Tibial artery (tissue), 4 donors: ENCODE data around the gene GALNT4.

ENCODE experiments used
- DNase-seq, 2 donors: peaks; one replicate each; pipeline ENCODE4 v3.0.0-alpha.2; 2019
- H3K27ac ChIP-seq, 2 donors: fragments of 200-600 bp; sonication (generic) in 1 of 2; 1 replicate in 1 of 2; 2 replicates in 1 of 2; pipeline ENCODE4 v1.5.1; 2018 to 2019; ENCODE audit warnings: mild to moderate bottlenecking in 1 of 2
- H3K27me3 ChIP-seq, 2 donors: fragments of 200-600 bp; sonication (generic) in 1 of 2; one replicate each; pipeline versions ENCODE4 v1.5.1 to v1.6.0; 2016 to 2019
- H3K36me3 ChIP-seq, 3 donors: fragments of 200-600 bp; sonication (generic) in 2 of 3; one replicate each; pipeline ENCODE4 v1.5.1; 2016 to 2019; ENCODE audit warnings: mild to moderate bottlenecking in 2 of 3
- H3K4me1 ChIP-seq, 4 donors: fragments of 200-600 bp; sonication (generic) in 2 of 4; 1 replicate in 3 of 4; 2 replicates in 1 of 4; pipeline ENCODE4 v1.5.1; 2016 to 2019
- H3K4me3 ChIP-seq, 2 donors: fragments of 200-600 bp; sonication (generic) in 1 of 2; 1 replicate in 1 of 2; 2 replicates in 1 of 2; pipeline ENCODE4 v1.5.1; 2018 to 2019; ENCODE audit warnings: mild to moderate bottlenecking in 2 of 2
- H3K9me3 ChIP-seq, 3 donors: fragments of 200-600 bp; sonication (generic) in 1 of 3; one replicate each; pipeline ENCODE4 v1.5.1; 2016 to 2019
- CTCF ChIP-seq, 2 experiments: fragments of 200-600 bp in 1 of 2; fragments of 450-650 bp in 1 of 2; IDR thresholded peaks; one replicate each; pipeline ENCODE4 v1.5.1; 2017 to 2019; ENCODE audit warnings: antibody characterized with exemption in 2 of 2, mild to moderate bottlenecking in 1 of 2, moderate library complexity in 1 of 2
- intact Hi-C: fragments of 100-400 bp; cut with DNase I; formaldehyde crosslinking; loops from one replicate; pipeline ENCODE4 v1.15.0; 2023; ENCODE audit warnings: low total_unique reads

The GALNT4 gene

GRCh38 chr12:89479982-89480381 lies 44.6 kb downstream of the GALNT4 start:
- intact Hi-C loops, result no loop called here
- no peak overlapping the region for H3K4me3 ChIP-seq
- DNase-seq, result no peak

GRCh38 chr12:89477633-89478279 lies 46.8 kb downstream of the GALNT4 start:
- intact Hi-C loops, result no loop called here
- no peaks in the 10 kb centered on the region for H3K27me3 ChIP-seq
- no peak overlapping the region for H3K4me3 ChIP-seq
- no peaks in the 10 kb centered on the region for H3K4me1 ChIP-seq
- no peaks in the 10 kb centered on the region for H3K36me3 ChIP-seq
- DNase-seq, result no peak
- TF ChIP-seq CTCF (IDR thresholded peaks at IDR 0.05), result no peak
- no peaks in the 10 kb centered on the region for H3K9me3 ChIP-seq
- no peak overlapping the region for H3K27ac ChIP-seq

More at GRCh38 chr12:89479982-89480381, 44.6 kb downstream of the GALNT4 start:
- Histone ChIP-seq H3K4me1 (no peaks in the 10 kb centered on the region), H3K36me3 (no peaks in the 10 kb centered on the region), H3K27me3 (no peaks in the 10 kb centered on the region), H3K27ac (no peak overlapping the region), H3K9me3 (no peaks in the 10 kb centered on the region)
- no peak for TF ChIP-seq CTCF (IDR thresholded peaks at IDR 0.05)

GRCh38 chr12:89476904-89477595 lies 47.5 kb downstream of the GALNT4 start:
- no peaks in the 10 kb centered on the region for H3K36me3 ChIP-seq
- no peaks in the 10 kb centered on the region for H3K27me3 ChIP-seq
- intact Hi-C loops, result no loop called here
- no peak overlapping the region for H3K4me3 ChIP-seq
- H3K4me1 ChIP-seq, result no peaks in the 10 kb centered on the region
- H3K9me3 ChIP-seq, result no peaks in the 10 kb centered on the region
- H3K27ac ChIP-seq, result no peak overlapping the region
- no peak for TF ChIP-seq CTCF (IDR thresholded peaks at IDR 0.05)
- no peak for DNase-seq

GRCh38 chr12:89476232-89476631 lies 48.4 kb downstream of the GALNT4 start:
- H3K4me3 ChIP-seq, result no peak overlapping the region
- H3K27me3 ChIP-seq, result no peaks in the 10 kb centered on the region
- no peak overlapping the region for H3K27ac ChIP-seq
- intact Hi-C loops, result no loop called here
- no peak for DNase-seq
- no peaks in the 10 kb centered on the region for H3K36me3 ChIP-seq
- no peaks in the 10 kb centered on the region for H3K4me1 ChIP-seq
- TF ChIP-seq CTCF (IDR thresholded peaks at IDR 0.05), result no peak
- H3K9me3 ChIP-seq, result no peaks in the 10 kb centered on the region

- intact Hi-C loops, result no loop called here
- Histone ChIP-seq H3K36me3 (no peaks in the 10 kb centered on the region), H3K27me3 (no peaks in the 10 kb centered on the region), H3K27ac (no peak overlapping the region), H3K4me1 (no peaks in the 10 kb centered on the region), H3K4me3 (no peak overlapping the region), H3K9me3 (no peaks in the 10 kb centered on the region)
- TF ChIP-seq CTCF (IDR thresholded peaks at IDR 0.05), result no peak
- no peak for DNase-seq
Measured at GRCh38 chr12:89475203-89475990, 49.2 kb downstream of the GALNT4 start.
